HCT116 (cell line): ENCODE measurements around the gene CCDC63. TPM values are rescaled to one million over a fixed set of nuclear protein-coding genes. Genes with fewer than 3 reads are reported as not detected.

Source experiments
- ATAC-seq: fragments of 200-7000 bp; cut with Tn5 transposase; 2 replicates; pipeline ENCODE4 v1.9.1; 2020; ENCODE audit warnings: mild to moderate bottlenecking, moderate library complexity
- BruUV-seq: library from RNA; stranded (reverse); fragments of 400-500 nt; replicated peaks from 2 replicates; lab custom pipeline; 2021; lab: Mats Ljungman, UMichigan
- CTCF ChIA-PET: fragments of 300-600 bp; sonication (Branson Sonifier 250); formaldehyde crosslinking; loops from one replicate; lab custom pipeline; 2021; ENCODE audit warnings: antibody characterized with exemption; lab: Charles Lee
- POLR2A ChIA-PET: fragments of 300-600, 350-600 bp; sonication (Branson Sonifier 250); formaldehyde crosslinking; loops from one replicate; lab custom pipeline; 2021; ENCODE audit warnings: antibody characterized with exemption; lab: Charles Lee
- RAD21 ChIA-PET, 2 experiments: fragments of 300-600 bp; sonication (Branson Sonifier 250); formaldehyde crosslinking; loops; one replicate each; lab custom pipeline; 2023; ENCODE audit warnings: low total read pairs in 2 of 2; ENCODE audit not compliant: uncharacterized antibody in 2 of 2, unreplicated experiment in 2 of 2, low non-redundant PET in 1 of 2; lab: Charles Lee
- DNase-seq: peaks from one replicate; pipeline ENCODE4 v3.0.0-alpha.2; 2010; ENCODE audit warnings: low read depth, low spot score
- H2AFZ ChIP-seq: fragments of 200-600 bp; shearing (Covaris generic), sonication (generic); 2 replicates; pipeline ENCODE4 v1.6.1; 2017; ENCODE audit warnings: low read depth, mixed run types, mixed read lengths, antibody characterized with exemption, low read length; ENCODE audit not compliant: poor library complexity, severe bottlenecking
- H3K27ac ChIP-seq: 2 replicates; pipeline ENCODE4 v1.5.1; 2012; ENCODE audit warnings: low read depth, low read length
- H3K27me3 ChIP-seq: fragments of 200-600 bp; sonication (generic); 2 replicates; pipeline ENCODE4 v1.6.1; 2016; ENCODE audit warnings: mixed run types, low read length, mixed read lengths; ENCODE audit not compliant: insufficient read depth
- H3K36me3 ChIP-seq, 2 experiments: fragments of 200-500 bp in 1 of 2; fragments of 200-600 bp in 1 of 2; sonication (Bioruptor generic) in 1 of 2; sonication (generic) in 1 of 2; 2 replicates each; pipeline versions ENCODE4 v1.5.1 to v1.6.1; 2014 to 2016; ENCODE audit warnings: low read length in 2 of 2, inconsistent platforms in 1 of 2, mixed read lengths in 1 of 2, mixed run types in 1 of 2; ENCODE audit not compliant: insufficient read depth in 2 of 2, control insufficient read depth in 1 of 2
- H3K4me1 ChIP-seq, 2 experiments: fragments of 200-600 bp in 1 of 2; sonication (generic) in 1 of 2; 2 replicates each; pipeline versions ENCODE4 v1.5.1 to v1.6.1; 2012 to 2017; ENCODE audit warnings: low read length in 2 of 2, inconsistent platforms in 1 of 2, mild to moderate bottlenecking in 1 of 2, mixed read lengths in 1 of 2, mixed run types in 1 of 2, moderate library complexity in 1 of 2; ENCODE audit not compliant: insufficient read depth in 2 of 2, control insufficient read depth in 1 of 2
- H3K4me2 ChIP-seq: fragments of 200-600 bp; sonication (generic); 2 replicates; pipeline ENCODE4 v1.6.1; 2017; ENCODE audit warnings: mixed run types, low read length, mixed read lengths
- H3K4me3 ChIP-seq, 2 experiments: fragments of 200-600 bp in 1 of 2; sonication (generic) in 1 of 2; replicated peaks in 1 of 2; 2 replicates each; pipeline ENCODE4 v1.5.1; 2011 to 2016; ENCODE audit warnings: low read length in 2 of 2, control low read depth in 1 of 2, low read depth in 1 of 2, mild to moderate bottlenecking in 1 of 2, mixed read lengths in 1 of 2, mixed run types in 1 of 2
- H3K79me2 ChIP-seq: fragments of 200-600 bp; sonication (generic); 2 replicates; pipeline ENCODE4 v1.6.1; 2017; ENCODE audit warnings: mild to moderate bottlenecking, mixed run types, low read length, moderate library complexity, mixed read lengths; ENCODE audit not compliant: insufficient read depth
- H3K9ac ChIP-seq: fragments of 200-600 bp; sonication (generic); 2 replicates; pipeline ENCODE4 v1.6.1; 2016; ENCODE audit warnings: low read length, mixed read lengths
- H3K9me2 ChIP-seq: fragments of 200-600 bp; sonication (generic), shearing (Covaris generic); 2 replicates; pipeline ENCODE4 v1.6.1; 2017; ENCODE audit warnings: mixed run types, mild to moderate bottlenecking, moderate library complexity; ENCODE audit not compliant: insufficient read depth
- H3K9me3 ChIP-seq, 2 experiments: fragments of 200-500 bp in 1 of 2; fragments of 200-600 bp in 1 of 2; sonication (Bioruptor generic) in 1 of 2; sonication (generic) in 1 of 2; 2 replicates each; pipeline ENCODE4 v1.6.1; 2014 to 2017; ENCODE audit warnings: low read length in 2 of 2, mixed read lengths in 2 of 2, inconsistent platforms in 1 of 2, low read depth in 1 of 2, mild to moderate bottlenecking in 1 of 2, mixed run types in 1 of 2, moderate library complexity in 1 of 2; ENCODE audit not compliant: control insufficient read depth in 1 of 2, insufficient read depth in 1 of 2
- H4K20me1 ChIP-seq: fragments of 200-600 bp; sonication (generic), shearing (Covaris generic); 2 replicates; pipeline ENCODE4 v1.6.1; 2017; ENCODE audit warnings: mixed run types, mild to moderate bottlenecking, moderate library complexity; ENCODE audit not compliant: insufficient read depth
- CBX3 ChIP-seq: IDR thresholded peaks from 2 replicates; pipeline ENCODE4 v1.6.1; 2012; ENCODE audit warnings: low read depth
- ELF1 ChIP-seq: IDR thresholded peaks from 2 replicates; pipeline ENCODE4 v1.6.1; 2012; ENCODE audit warnings: low read depth, borderline replicate concordance
- SIN3A ChIP-seq: IDR thresholded peaks from 2 replicates; pipeline ENCODE4 v1.6.1; 2012; ENCODE audit warnings: low read depth
- SRF ChIP-seq: IDR thresholded peaks from 2 replicates; pipeline ENCODE4 v1.6.1; 2012; ENCODE audit warnings: low read depth
- ZFX ChIP-seq: fragments of 450-650 bp; IDR thresholded peaks from 2 replicates; pipeline ENCODE4 v1.6.1; 2017
- intact Hi-C: fragments of 100-400 bp; cut with micrococcal nuclease; formaldehyde crosslinking; loops from 2 replicates; pipeline ENCODE4 v1.10.0; 2022
- total RNA-seq: library from RNA; stranded (reverse); gene quantifications from one replicate; pipeline ENCODE4 v1.2.1, GENCODE V29; 2021; ENCODE audit not compliant: unreplicated experiment
- TF ChIP-seq, protein P1 (sequence below): IDR thresholded peaks from 2 replicates; pipeline ENCODE4 v1.6.1; 2012
- TF ChIP-seq, protein P2 (sequence below): IDR thresholded peaks from 2 replicates; pipeline ENCODE4 v1.6.1; 2012
- TF ChIP-seq, protein P3 (sequence below), 3 experiments: fragments of 200-600 bp in 1 of 3; sonication (generic) in 1 of 3; IDR thresholded peaks in 2 of 3; conservative IDR thresholded peaks in 1 of 3; 2 replicates each; pipeline ENCODE4 v1.5.1; 2012 to 2017; ENCODE audit warnings: low read depth in 2 of 3, low read length in 2 of 3, antibody characterized with exemption in 1 of 3, borderline replicate concordance in 1 of 3, control low read depth in 1 of 3, mild to moderate bottlenecking in 1 of 3, mixed read lengths in 1 of 3, mixed run types in 1 of 3, moderate library complexity in 1 of 3; ENCODE audit not compliant: insufficient read depth in 1 of 3

Gene CCDC63
- total RNA-seq, 1 experiment from 2014 or later: 0.47 TPM

DNA sequence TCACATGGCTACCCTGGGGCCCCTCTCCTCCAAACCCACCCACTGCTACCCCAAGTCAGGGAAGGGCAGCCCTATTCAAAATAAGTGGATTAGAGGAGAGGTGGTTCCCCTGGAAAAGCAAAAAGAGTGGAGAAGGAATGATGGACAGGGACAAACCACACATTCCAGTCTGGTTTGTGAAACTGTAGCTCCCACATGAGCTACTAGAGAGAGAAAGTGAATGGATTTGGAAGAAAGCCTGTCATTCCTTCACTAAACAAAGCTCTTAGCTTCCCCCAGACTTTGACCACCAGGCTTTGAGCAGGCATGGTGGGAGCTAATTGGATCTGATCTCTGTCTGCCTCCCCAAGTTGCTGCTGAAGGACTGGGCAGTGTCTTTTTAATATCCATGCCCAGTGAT lies 28.0 kb downstream of the CCDC63 start:
- Histone ChIP-seq H3K36me3 (no peaks in the 10 kb centered on the region), H3K27ac (no peak overlapping the region), H3K4me3 (no peak overlapping the region), H2AFZ (no peak overlapping the region), H3K9ac (no peak overlapping the region), H3K9me3 (no peaks in the 10 kb centered on the region), H3K4me1 (no peaks in the 10 kb centered on the region), H4K20me1 (no peaks in the 10 kb centered on the region), H3K27me3 (no peaks in the 10 kb centered on the region), H3K9me2 (no peaks in the 10 kb centered on the region), H3K4me2 (no peak overlapping the region), H3K79me2 (no peaks in the 10 kb centered on the region)
- intact Hi-C loops: no loop called here
- CTCF ChIA-PET: no interaction called here
- no TSS peak for BruUV-seq
- TF ChIP-seq, protein P1, sequence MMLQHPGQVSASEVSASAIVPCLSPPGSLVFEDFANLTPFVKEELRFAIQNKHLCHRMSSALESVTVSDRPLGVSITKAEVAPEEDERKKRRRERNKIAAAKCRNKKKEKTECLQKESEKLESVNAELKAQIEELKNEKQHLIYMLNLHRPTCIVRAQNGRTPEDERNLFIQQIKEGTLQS: no peak
- TF ChIP-seq, protein P2, sequence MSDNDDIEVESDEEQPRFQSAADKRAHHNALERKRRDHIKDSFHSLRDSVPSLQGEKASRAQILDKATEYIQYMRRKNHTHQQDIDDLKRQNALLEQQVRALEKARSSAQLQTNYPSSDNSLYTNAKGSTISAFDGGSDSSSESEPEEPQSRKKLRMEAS: no peak
- TF ChIP-seq ZFX (no peak), CBX3 (no peak), SIN3A (no peak), SRF (no peak), ELF1 (no peak)
- POLR2A ChIA-PET: no interaction called here
- ATAC-seq (no peak), DNase-seq (no peak)
- RAD21 ChIA-PET: no interaction called here

DNA sequence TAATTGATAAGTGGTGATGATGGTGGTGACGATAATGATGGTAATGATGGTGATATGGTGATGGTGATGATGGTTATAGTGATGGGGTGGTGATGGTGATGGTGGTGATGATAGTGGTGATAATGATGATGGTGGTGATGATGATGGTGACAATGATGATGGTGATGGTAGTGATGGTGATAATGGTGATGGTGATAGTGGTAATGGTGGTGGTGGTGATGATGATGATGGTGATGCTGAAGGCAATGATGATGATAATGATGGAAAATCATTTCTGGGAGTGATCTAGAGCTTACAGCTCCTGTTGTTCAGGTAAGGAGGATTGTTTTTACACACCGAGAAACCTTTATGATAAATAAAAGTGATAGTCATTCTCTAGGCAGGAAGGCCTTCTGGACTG lies 33.9 kb downstream of the CCDC63 start:
- intact Hi-C loops: loop anchor here (10.0 kb wide), 1 partner anchor 276 kb away; no protein-coding TSS in a partner anchor
- Histone ChIP-seq H3K79me2 (no peaks in the 10 kb centered on the region), H3K27me3 (no peaks in the 10 kb centered on the region), H3K9me2 (no peaks in the 10 kb centered on the region), H3K4me2 (no peak overlapping the region), H3K9ac (no peak overlapping the region), H4K20me1 (no peaks in the 10 kb centered on the region), H3K27ac (no peak overlapping the region), H2AFZ (no peak overlapping the region), H3K4me1 (no peaks in the 10 kb centered on the region), H3K36me3 (no peaks in the 10 kb centered on the region), H3K4me3 (no peak overlapping the region), H3K9me3 (no peaks in the 10 kb centered on the region)
- no TSS peak for BruUV-seq
- no peak for DNase-seq
- TF ChIP-seq, protein P3, sequence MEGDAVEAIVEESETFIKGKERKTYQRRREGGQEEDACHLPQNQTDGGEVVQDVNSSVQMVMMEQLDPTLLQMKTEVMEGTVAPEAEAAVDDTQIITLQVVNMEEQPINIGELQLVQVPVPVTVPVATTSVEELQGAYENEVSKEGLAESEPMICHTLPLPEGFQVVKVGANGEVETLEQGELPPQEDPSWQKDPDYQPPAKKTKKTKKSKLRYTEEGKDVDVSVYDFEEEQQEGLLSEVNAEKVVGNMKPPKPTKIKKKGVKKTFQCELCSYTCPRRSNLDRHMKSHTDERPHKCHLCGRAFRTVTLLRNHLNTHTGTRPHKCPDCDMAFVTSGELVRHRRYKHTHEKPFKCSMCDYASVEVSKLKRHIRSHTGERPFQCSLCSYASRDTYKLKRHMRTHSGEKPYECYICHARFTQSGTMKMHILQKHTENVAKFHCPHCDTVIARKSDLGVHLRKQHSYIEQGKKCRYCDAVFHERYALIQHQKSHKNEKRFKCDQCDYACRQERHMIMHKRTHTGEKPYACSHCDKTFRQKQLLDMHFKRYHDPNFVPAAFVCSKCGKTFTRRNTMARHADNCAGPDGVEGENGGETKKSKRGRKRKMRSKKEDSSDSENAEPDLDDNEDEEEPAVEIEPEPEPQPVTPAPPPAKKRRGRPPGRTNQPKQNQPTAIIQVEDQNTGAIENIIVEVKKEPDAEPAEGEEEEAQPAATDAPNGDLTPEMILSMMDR (IDR thresholded peaks at IDR 0.05 in 2 of 3, conservative IDR thresholded peaks at IDR 0.05 in 1 of 3; ENCODE audit: borderline replicate concordance in 1 of 3, insufficient read depth in 1 of 3, low read depth in 2 of 3, low read length in 2 of 3): no peak
- no peak for ATAC-seq
- POLR2A ChIA-PET: no interaction called here
- RAD21 ChIA-PET: no interaction called here
- CTCF ChIA-PET: no interaction called here
